ENCODE data around the gene GPR6. TPM values are rescaled to one million over a fixed set of nuclear protein-coding genes. Genes with fewer than 3 reads are reported as not detected.

GPR6 gene
- total RNA-seq, 1 experiment from 2014 or later, result 0.20 TPM

DNA sequence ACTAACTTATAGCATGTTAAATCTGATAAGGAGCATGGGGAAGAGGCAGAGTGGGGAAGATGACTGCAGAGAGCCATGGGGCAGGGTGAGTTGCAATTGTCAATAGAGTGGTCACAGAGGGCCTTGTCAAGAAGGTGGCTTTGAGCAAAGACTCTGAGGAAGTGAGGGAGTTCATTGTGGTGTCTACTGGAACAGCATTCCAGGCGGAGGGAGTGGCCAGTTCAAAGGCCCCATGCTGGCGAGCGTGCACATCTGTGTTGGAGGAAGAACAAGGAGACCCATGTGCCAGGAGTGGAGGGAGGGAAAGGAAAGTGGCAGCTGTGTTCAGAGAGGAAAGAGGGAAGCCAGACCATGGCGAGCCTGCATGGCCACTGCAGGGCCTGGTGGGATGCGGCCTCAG is 15.8 kb upstream of the GPR6 start:
- H2BK20ac ChIP-seq (ENCODE audit: low read depth, low read length, poor library complexity, severe bottlenecking), result no peak overlapping the region
- no peak overlapping the region for H3K4ac ChIP-seq (ENCODE audit: low read depth, low read length)
- H3K9me3 Mint-ChIP-seq, result peaks cover 0 to 11% of the 10 kb centered on the region in 2 experiments; a peak in 1 of 5 replicates
- no peak overlapping the region for H2AK5ac ChIP-seq (ENCODE audit: insufficient read length, low read length)
- H3K23ac ChIP-seq (ENCODE audit: insufficient read length, low read depth, low read length), result no peak overlapping the region
- no CpG with 5 or more reads among the region's 5 CpGs for WGBS (ENCODE audit: extremely low coverage, insufficient read length, low lambda C conversion rate)
- TF ChIP-seq, protein P1, sequence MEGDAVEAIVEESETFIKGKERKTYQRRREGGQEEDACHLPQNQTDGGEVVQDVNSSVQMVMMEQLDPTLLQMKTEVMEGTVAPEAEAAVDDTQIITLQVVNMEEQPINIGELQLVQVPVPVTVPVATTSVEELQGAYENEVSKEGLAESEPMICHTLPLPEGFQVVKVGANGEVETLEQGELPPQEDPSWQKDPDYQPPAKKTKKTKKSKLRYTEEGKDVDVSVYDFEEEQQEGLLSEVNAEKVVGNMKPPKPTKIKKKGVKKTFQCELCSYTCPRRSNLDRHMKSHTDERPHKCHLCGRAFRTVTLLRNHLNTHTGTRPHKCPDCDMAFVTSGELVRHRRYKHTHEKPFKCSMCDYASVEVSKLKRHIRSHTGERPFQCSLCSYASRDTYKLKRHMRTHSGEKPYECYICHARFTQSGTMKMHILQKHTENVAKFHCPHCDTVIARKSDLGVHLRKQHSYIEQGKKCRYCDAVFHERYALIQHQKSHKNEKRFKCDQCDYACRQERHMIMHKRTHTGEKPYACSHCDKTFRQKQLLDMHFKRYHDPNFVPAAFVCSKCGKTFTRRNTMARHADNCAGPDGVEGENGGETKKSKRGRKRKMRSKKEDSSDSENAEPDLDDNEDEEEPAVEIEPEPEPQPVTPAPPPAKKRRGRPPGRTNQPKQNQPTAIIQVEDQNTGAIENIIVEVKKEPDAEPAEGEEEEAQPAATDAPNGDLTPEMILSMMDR (conservative IDR thresholded peaks at IDR 0.05), result no peak
- H2AFZ ChIP-seq (ENCODE audit: low read length), result no peak overlapping the region
- no peaks in the 10 kb centered on the region for H3K4me1 ChIP-seq (ENCODE audit: insufficient read depth, low read length)
- no peak overlapping the region for H2BK120ac ChIP-seq (ENCODE audit: low read depth, low read length, poor library complexity, severe bottlenecking)
- no peaks in the 10 kb centered on the region for H4K20me1 ChIP-seq (ENCODE audit: control insufficient read depth, insufficient read depth, insufficient read length)
- no peaks in the 10 kb centered on the region for H3K79me2 ChIP-seq (ENCODE audit: insufficient read depth, low read length)
- peaks cover 6% of the 10 kb centered on the region in 2 experiments for H3K4me1 Mint-ChIP-seq
- no peak overlapping the region for H3K27ac ChIP-seq (ENCODE audit: insufficient read length, low read depth, low read length)
- no peak overlapping the region for H2BK15ac ChIP-seq (ENCODE audit: low read depth, low read length)
- H3K27ac Mint-ChIP-seq, result no peak overlapping the region; a peak in 1 of 7 replicates
- DNase-seq, result no peak
- H3K36me3 Mint-ChIP-seq (ENCODE audit: insufficient read depth in 1 of 3, low read depth in 3 of 3), result peaks cover 3 to 12% (median 5%) of the 10 kb centered on the region in 3 experiments; a peak in 3 of 7 replicates
- H3T11ph ChIP-seq (ENCODE audit: low read length), result no peak overlapping the region
- H2BK12ac ChIP-seq (ENCODE audit: insufficient read length, low read depth, low read length), result no peak overlapping the region
- H3K4me3 Mint-ChIP-seq, result no peak overlapping the region
- H4K91ac ChIP-seq (ENCODE audit: insufficient read length, low read depth, low read length), result no peak overlapping the region
- H3K9me3 ChIP-seq (ENCODE audit: control insufficient read depth, low read depth, low read length), result no peaks in the 10 kb centered on the region
- no peak overlapping the region for H3K18ac ChIP-seq (ENCODE audit: insufficient read length, low read depth, low read length)
- H3K27me3 Mint-ChIP-seq (ENCODE audit: low read depth), result peaks cover 23% of the 10 kb centered on the region
- no peak overlapping the region for H3K4me2 ChIP-seq (ENCODE audit: insufficient read depth, insufficient read length, low read length)
- no peaks in the 10 kb centered on the region for H3K27me3 ChIP-seq (ENCODE audit: insufficient read depth, low read length)
- no peak overlapping the region for H4K5ac ChIP-seq (ENCODE audit: insufficient read length, low read depth, low read length)
- H2BK5ac ChIP-seq (ENCODE audit: insufficient read length, low read length), result no peak overlapping the region
- H3K9ac ChIP-seq (ENCODE audit: extremely low read depth, insufficient read length, low read length), result no peak overlapping the region
- H3K56ac ChIP-seq (ENCODE audit: insufficient read length, low read depth, low read length), result no peak overlapping the region
- H4K8ac ChIP-seq (replicated peaks; ENCODE audit: insufficient read length, low read depth, low read length), result no peak overlapping the region
- no peaks in the 10 kb centered on the region for H3K23me2 ChIP-seq (ENCODE audit: insufficient read length, low read depth, low read length, poor library complexity, severe bottlenecking)
- H3K14ac ChIP-seq (ENCODE audit: insufficient read depth, low read length), result no peak overlapping the region
- no peaks in the 10 kb centered on the region for H3K79me1 ChIP-seq (ENCODE audit: insufficient read depth, low read depth, low read length, poor library complexity, severe bottlenecking)

Data from H9 (cell line).